Breast epithelium (tissue), 4 donors: Measurements from ENCODE around the gene LAIR1. TPM values are rescaled to one million over a fixed set of nuclear protein-coding genes. Genes with fewer than 3 reads are reported as not detected.
A peak's percentile ranks its signal among the peaks of the same experiment; 100 is the strongest.

Source experiments
- DNase-seq, 2 donors: peaks; one replicate each; pipeline ENCODE4 v3.0.0-alpha.2; 2019; ENCODE audit warnings: low spot score in 2 of 2
- H3K27ac ChIP-seq, 2 donors: fragments of 200-600 bp; sonication (generic) in 1 of 2; one replicate each; pipeline ENCODE4 v1.5.1; 2016 to 2019; ENCODE audit warnings: mild to moderate bottlenecking in 1 of 2
- H3K27me3 ChIP-seq, 2 donors: fragments of 200-600 bp; sonication (generic) in 1 of 2; one replicate each; pipeline versions ENCODE4 v1.5.1 to v1.6.0; 2017 to 2019; ENCODE audit warnings: control low read depth in 1 of 2, mild to moderate bottlenecking in 1 of 2
- H3K36me3 ChIP-seq: fragments of 200-600 bp; one replicate; pipeline ENCODE4 v1.5.1; 2019
- H3K4me1 ChIP-seq, 2 donors: fragments of 200-600 bp; sonication (generic); one replicate each; pipeline ENCODE4 v1.5.1; 2016 to 2019; ENCODE audit warnings: control low read depth in 1 of 2
- H3K4me3 ChIP-seq, 3 donors: fragments of 200-600 bp; sonication (generic); 1 replicate in 2 of 3; 2 replicates in 1 of 3; pipeline ENCODE4 v1.5.1; 2016 to 2019; ENCODE audit warnings: mild to moderate bottlenecking in 3 of 3, moderate library complexity in 2 of 3
- H3K9me3 ChIP-seq, 2 donors: fragments of 200-600 bp; sonication (generic) in 1 of 2; one replicate each; pipeline ENCODE4 v1.5.1; 2016 to 2019; ENCODE audit warnings: control low read depth in 1 of 2
- CTCF ChIP-seq, 3 donors: fragments of 450-650 bp; IDR thresholded peaks; one replicate each; pipeline ENCODE4 v1.5.1; 2016 to 2017; ENCODE audit warnings: antibody characterized with exemption in 3 of 3, mild to moderate bottlenecking in 3 of 3, moderate library complexity in 3 of 3
- POLR2A ChIP-seq: fragments of 450-650 bp; IDR thresholded peaks from one replicate; pipeline ENCODE4 v1.6.1; 2016; ENCODE audit warnings: antibody characterized with exemption, mild to moderate bottlenecking, moderate library complexity
- POLR2AphosphoS5 ChIP-seq, 3 donors: sonication (generic); formaldehyde crosslinking; IDR thresholded peaks; one replicate each; pipeline ENCODE4 v1.6.1; 2017; ENCODE audit warnings: antibody characterized with exemption in 3 of 3
- intact Hi-C: fragments of 100-400 bp; cut with DNase I; formaldehyde crosslinking; loops from one replicate; pipeline ENCODE4 v1.15.1; 2023; ENCODE audit warnings: low total_unique reads
- total RNA-seq, 3 donors: library from RNA; depleted of rRNA; stranded (reverse); fragments of >200 nt; gene quantifications; one replicate each; pipeline ENCODE4 v1.1.0, GENCODE V29; 2016

The LAIR1 gene
- total RNA-seq, 3 donors from 2014 or later = 11.8 to 44.5 (median 23.1) TPM

DNA sequence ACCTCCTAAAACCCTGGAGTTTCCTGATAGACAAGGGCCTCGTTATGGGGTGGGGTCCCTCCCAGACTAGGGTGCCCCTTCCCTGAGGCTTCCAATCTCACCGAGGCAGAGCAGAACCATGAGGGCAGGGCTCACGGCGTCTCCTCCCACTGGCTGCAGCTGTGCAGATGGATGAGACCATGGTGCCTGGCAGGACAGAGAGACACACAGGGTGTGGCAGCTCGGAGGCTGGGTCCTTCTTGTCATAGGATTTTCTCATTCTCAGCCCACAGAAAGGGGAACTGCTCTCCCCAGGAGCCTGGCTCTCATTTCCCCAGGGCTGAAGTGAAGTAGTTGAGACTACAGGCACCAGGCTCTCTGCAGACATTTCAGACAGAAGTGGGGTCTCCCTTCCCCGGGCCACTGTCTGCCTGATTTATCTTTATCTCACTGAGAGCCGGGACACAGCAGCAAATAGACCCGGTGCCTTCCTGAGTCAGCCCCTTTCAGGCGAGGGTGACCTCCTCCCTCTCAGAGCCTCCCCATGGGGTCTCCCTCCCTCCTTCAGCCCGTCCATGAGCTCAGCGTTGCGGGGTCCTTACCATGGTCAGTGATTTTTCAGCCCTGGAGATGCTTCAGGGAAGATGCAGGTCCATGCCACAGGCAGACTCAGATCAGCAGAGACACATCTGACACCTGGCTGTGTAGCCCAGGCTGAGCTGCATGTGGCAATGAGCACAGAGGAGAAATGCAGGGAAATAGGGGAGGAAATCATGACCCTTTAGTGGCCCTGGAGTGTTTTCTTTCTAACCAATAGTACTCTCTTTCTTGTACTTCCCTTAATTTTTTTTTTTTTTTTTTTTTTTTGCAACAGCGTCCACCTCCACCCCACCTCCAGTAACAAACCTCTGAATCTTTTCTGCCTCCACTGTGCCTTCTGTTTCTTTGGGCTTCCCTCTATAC is 52.0 kb downstream of the LAIR1 start, which contains the start of gene LILRA5:
TSS of gene LILRA5 (minus strand) at position 731 of the 942 bp plus-strand sequence. CDS start at position 584, 147 bp downstream.
- intact Hi-C loops = no loop called here
- H3K4me3 ChIP-seq = no peak within 1 kb of the TSS
- TF ChIP-seq POLR2A = no peak
- no peak for TF ChIP-seq CTCF (IDR thresholded peaks at IDR 0.05)
- no peak for TF ChIP-seq POLR2AphosphoS5 (IDR thresholded peaks at IDR 0.05)
- H3K36me3 ChIP-seq = no peaks in the 10 kb centered on the region
- H3K4me1 ChIP-seq = no peaks in the 10 kb centered on the region
- no peaks in the 10 kb centered on the region for H3K9me3 ChIP-seq
- H3K27me3 ChIP-seq = peaks cover 0 to 49% of the 10 kb centered on the region in 2 donors
- H3K27ac ChIP-seq = no peak within 1 kb of the TSS
- peak in 1 of 2 donors; percentile 27 for DNase-seq

GRCh38 chr19:54312011-54312410 is 52.7 kb downstream of the LAIR1 start:
- H3K4me1 ChIP-seq = no peaks in the 10 kb centered on the region
- no peaks in the 10 kb centered on the region for H3K9me3 ChIP-seq
- peaks cover 0 to 42% of the 10 kb centered on the region in 2 donors for H3K27me3 ChIP-seq
- H3K36me3 ChIP-seq = no peaks in the 10 kb centered on the region
- TF ChIP-seq POLR2A (no peak), CTCF (IDR thresholded peaks at IDR 0.05) (no peak), POLR2AphosphoS5 (IDR thresholded peaks at IDR 0.05) (no peak)
- intact Hi-C loops = no loop called here
- no peak overlapping the region for H3K4me3 ChIP-seq
- no peak overlapping the region for H3K27ac ChIP-seq
- peak in 1 of 2 donors; percentile 19 for DNase-seq

GRCh38 chr19:54311486-54311885 is 53.2 kb downstream of the LAIR1 start:
- Histone ChIP-seq H3K27me3 (peaks cover 0 to 36% of the 10 kb centered on the region in 2 donors), H3K36me3 (no peaks in the 10 kb centered on the region), H3K4me3 (no peak overlapping the region), H3K9me3 (no peaks in the 10 kb centered on the region), H3K4me1 (no peaks in the 10 kb centered on the region), H3K27ac (no peak overlapping the region)
- no peak for TF ChIP-seq CTCF (IDR thresholded peaks at IDR 0.05)
- no peak for TF ChIP-seq POLR2AphosphoS5 (IDR thresholded peaks at IDR 0.05)
- TF ChIP-seq POLR2A = no peak
- intact Hi-C loops = no loop called here
- DNase-seq = peak in 1 of 2 donors; percentile 25

DNA sequence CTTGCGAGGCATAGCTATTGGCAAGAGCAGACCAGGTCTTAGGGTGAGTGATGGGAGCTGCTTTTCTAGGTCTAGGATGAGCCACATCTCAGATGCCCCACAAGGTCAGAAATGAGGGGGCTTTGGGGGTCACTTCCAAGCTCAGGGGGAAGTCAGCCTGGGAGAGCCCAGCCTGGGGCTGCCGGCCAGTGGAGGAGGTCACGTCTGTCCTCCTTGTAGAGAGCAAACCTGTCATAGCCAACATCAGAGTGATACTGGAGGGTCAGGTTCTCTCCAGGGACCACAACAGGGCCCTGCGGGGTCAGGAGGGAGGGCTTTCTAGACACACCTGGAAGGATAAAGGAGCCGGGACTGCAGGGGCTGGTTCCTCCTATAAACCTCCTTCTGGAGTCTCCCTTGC is 54.2 kb downstream of the LAIR1 start:
- TF ChIP-seq POLR2A (no peak), CTCF (IDR thresholded peaks at IDR 0.05) (no peak), POLR2AphosphoS5 (IDR thresholded peaks at IDR 0.05) (no peak)

GRCh38 chr19:54309811-54310210 is 54.9 kb downstream of the LAIR1 start:
- Histone ChIP-seq H3K9me3 (no peaks in the 10 kb centered on the region), H3K4me1 (no peaks in the 10 kb centered on the region), H3K36me3 (no peaks in the 10 kb centered on the region), H3K27ac (no peak overlapping the region), H3K27me3 (peaks cover 0 to 42% of the 10 kb centered on the region in 2 donors), H3K4me3 (no peak overlapping the region)
- peak in 1 of 2 donors; percentile 40 for DNase-seq
- TF ChIP-seq POLR2A (no peak), POLR2AphosphoS5 (IDR thresholded peaks at IDR 0.05) (no peak), CTCF (IDR thresholded peaks at IDR 0.05) (no peak)
- intact Hi-C loops = no loop called here

More for the DNA sequence above, 54.2 kb downstream of the LAIR1 start:
- DNase-seq = no peak
- H3K27me3 ChIP-seq = peaks cover 0 to 39% of the 10 kb centered on the region in 2 donors
- no peaks in the 10 kb centered on the region for H3K36me3 ChIP-seq
- H3K4me1 ChIP-seq = no peaks in the 10 kb centered on the region
- no peaks in the 10 kb centered on the region for H3K9me3 ChIP-seq
- no peak overlapping the region for H3K27ac ChIP-seq
- no peak overlapping the region for H3K4me3 ChIP-seq
- intact Hi-C loops = no loop called here
